K562 (cell line): ENCODE results near the gene ABHD16A. TPM values are rescaled to one million over a fixed set of nuclear protein-coding genes. Genes with fewer than 3 reads are reported as not detected.
A peak's percentile ranks its signal among the peaks of the same experiment; 100 is the strongest.

Experiments used
- ARID4B ChIP-seq: sonication (generic); formaldehyde crosslinking; IDR thresholded peaks from 2 replicates; pipeline ENCODE4 v1.8.0; 2022; ENCODE audit warnings: mild to moderate bottlenecking, missing genetic modification reagents
- BRD4 ChIP-seq: fragments of 200-600 bp; sonication (generic); IDR thresholded peaks from 2 replicates; pipeline ENCODE4 v1.6.1; 2017; ENCODE audit warnings: inconsistent platforms
- CBX1 ChIP-seq: sonication (generic); IDR thresholded peaks from 2 replicates; pipeline ENCODE4 v1.6.1; 2016; ENCODE audit warnings: antibody characterized with exemption, low read depth, mild to moderate bottlenecking
- CHD1 ChIP-seq: fragments of 200-600 bp; sonication (generic); IDR thresholded peaks from one replicate; pipeline ENCODE4 v1.6.1; 2012; ENCODE audit warnings: mild to moderate bottlenecking, moderate library complexity, low read length, inconsistent platforms
- COPS2 ChIP-seq: fragments of 450-650 bp; conservative IDR thresholded peaks from 2 replicates; pipeline ENCODE4 v1.6.1; 2016; ENCODE audit warnings: mild to moderate bottlenecking, moderate library complexity
- ESRRA ChIP-seq: fragments of 450-650 bp; IDR thresholded peaks from 2 replicates; pipeline ENCODE4 v1.6.1; 2014; ENCODE audit warnings: low read depth, mild to moderate bottlenecking, moderate library complexity, borderline replicate concordance
- HMG20B ChIP-seq: fragments of 250-450 bp; sonication (Bioruptor Pico); IDR thresholded peaks from 2 replicates; pipeline ENCODE4 v1.5.0; 2021; ENCODE audit warnings: mild to moderate bottlenecking
- KDM1A ChIP-seq, 2 experiments: fragments of 450-650 bp; IDR thresholded peaks; 2 replicates each; pipeline ENCODE4 v1.6.1; 2016; ENCODE audit warnings: mild to moderate bottlenecking in 2 of 2
- MEF2A ChIP-seq: IDR thresholded peaks from 2 replicates; pipeline ENCODE4 v1.6.1; 2011; ENCODE audit warnings: low read depth, mild to moderate bottlenecking, low read length, moderate library complexity; ENCODE audit not compliant: control insufficient read depth
- NBN ChIP-seq: fragments of 450-650 bp; IDR thresholded peaks from 2 replicates; pipeline ENCODE4 v1.6.1; 2016; ENCODE audit warnings: low read depth, mild to moderate bottlenecking
- NR4A1 ChIP-seq, 2 experiments: fragments of 250-450 bp in 1 of 2; fragments of 450-650 bp in 1 of 2; sonication (Bioruptor Pico) in 1 of 2; IDR thresholded peaks; 2 replicates each; pipeline versions ENCODE4 v1.4.0 to v1.6.1; 2016 to 2020; ENCODE audit warnings: mild to moderate bottlenecking in 2 of 2, missing compliant biosample characterization in 1 of 2, missing genetic modification characterization in 1 of 2, moderate library complexity in 1 of 2
- PBX2 ChIP-seq, 2 experiments: IDR thresholded peaks in 1 of 2; conservative IDR thresholded peaks in 1 of 2; 2 replicates each; pipeline ENCODE4 v1.6.1; 2016; ENCODE audit warnings: low read depth in 2 of 2, mild to moderate bottlenecking in 1 of 2, missing compliant biosample characterization in 1 of 2, missing genetic modification characterization in 1 of 2, moderate library complexity in 1 of 2
- PTRF ChIP-seq: fragments of 450-650 bp; IDR thresholded peaks from 2 replicates; pipeline ENCODE4 v1.6.1; 2016; ENCODE audit warnings: mild to moderate bottlenecking, missing genetic modification characterization, missing compliant biosample characterization
- RUNX1 ChIP-seq: sonication (generic); IDR thresholded peaks from 2 replicates; pipeline ENCODE4 v1.6.1; 2016; ENCODE audit warnings: antibody characterized with exemption, low read depth
- SFPQ ChIP-seq: fragments of 200-400 bp; formaldehyde crosslinking; IDR thresholded peaks from 2 replicates; pipeline ENCODE4 v1.6.1; 2017; ENCODE audit warnings: mild to moderate bottlenecking, low read depth, low read length, moderate library complexity
- SMARCA4 ChIP-seq: fragments of 450-650 bp; IDR thresholded peaks from 2 replicates; pipeline ENCODE4 v1.6.1; 2016
- TGIF2 ChIP-seq: sonication (generic); formaldehyde crosslinking; IDR thresholded peaks from 2 replicates; pipeline ENCODE4 v1.8.1; 2022; ENCODE audit warnings: mild to moderate bottlenecking, missing genetic modification reagents, moderate library complexity
- ZBTB17 ChIP-seq: fragments of 450-650 bp; formaldehyde crosslinking; IDR thresholded peaks from 2 replicates; pipeline ENCODE4 v1.4.0; 2020; ENCODE audit warnings: mild to moderate bottlenecking
- ZFPM2 ChIP-seq: fragments of 250-450 bp; sonication (Bioruptor Pico); IDR thresholded peaks from 2 replicates; pipeline ENCODE4 v1.5.1; 2022; ENCODE audit warnings: mild to moderate bottlenecking
- ZNF324 ChIP-seq: fragments of 250-450 bp; sonication (Bioruptor Pico); IDR thresholded peaks from 2 replicates; pipeline ENCODE4 v1.4.0; 2020; ENCODE audit warnings: mild to moderate bottlenecking
- ZNF507 ChIP-seq: conservative IDR thresholded peaks from 2 replicates; pipeline ENCODE4 v1.6.1; 2017; ENCODE audit warnings: missing genetic modification characterization, missing compliant biosample characterization
- polyA plus RNA-seq, 8 experiments: library from polyadenylated mRNA; depleted of rRNA in 4 of 8; stranded (reverse) in 5 of 8; unstranded in 3 of 8; fragments of >200 nt; fragmentation: Nextera tagmentation in 2 of 8; fragmentation: Illumina TruSeq in 1 of 8; extraction: Ambion mirVana in 2 of 8; extraction: Trizol in 1 of 8; gene quantifications; 2 replicates each; pipeline versions ENCODE4 v1.2.1 to v1.2.3, GENCODE V29; 2011 to 2014; ENCODE audit warnings: inconsistent platforms in 1 of 8, missing spikeins in 1 of 8
- total RNA-seq, 7 experiments: library from RNA; depleted of rRNA in 6 of 7; stranded (reverse); fragments of >200 nt in 6 of 7; fragmentation: Illumina TruSeq in 2 of 7; extraction: Trizol in 2 of 7; gene quantifications; 2 replicates each; pipeline versions ENCODE4 v1.2.1 to v1.2.3, GENCODE V29; 2011 to 2021; ENCODE audit warnings: low replicate concordance in 1 of 7

Gene ABHD16A
- total and polyA plus RNA-seq, 9 of the 15 experiments (the other 6 are each of a cell fraction or from before 2014, with no cell fraction given) = 25.8 to 120 (median 81.6) TPM

DNA sequence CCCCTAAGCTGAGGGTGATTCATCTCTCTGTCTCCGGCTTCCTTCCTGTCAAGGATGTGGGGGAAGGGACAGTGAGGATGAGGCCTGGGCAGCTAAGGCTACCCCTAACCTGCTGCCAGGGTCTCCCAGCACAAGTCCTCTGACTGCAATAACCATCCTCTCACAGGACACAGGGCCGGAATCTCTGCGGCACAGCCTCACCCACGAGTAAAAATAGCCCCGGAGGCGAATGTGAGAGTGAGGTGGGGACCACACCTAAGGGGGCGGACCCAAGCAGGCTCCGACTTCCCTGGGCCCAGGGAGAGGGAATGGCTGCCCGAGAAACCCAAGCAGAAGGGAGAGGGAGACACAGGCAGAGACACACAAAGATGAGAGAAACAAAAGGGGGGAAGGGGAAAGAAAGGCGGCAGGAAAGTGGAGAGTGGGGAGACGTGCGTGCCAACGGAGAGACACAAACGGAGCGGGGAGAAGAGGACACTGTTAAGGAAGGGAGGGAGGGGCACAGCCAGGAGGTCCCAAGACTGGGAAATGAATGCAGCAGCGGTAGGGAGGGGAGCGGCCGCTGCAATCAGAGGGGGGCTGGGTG, 31.8 kb upstream of the ABHD16A start (continued):
- no peak for TF ChIP-seq NR4A1 (CRISPR knock-in tag; IDR thresholded peaks at IDR 0.05)
- TF ChIP-seq NR4A1 (tag; IDR thresholded peaks at IDR 0.05) = no peak
- peak; percentile 93; the same call in 1 of the 2 replicates for TF ChIP-seq BRD4
- no peak for TF ChIP-seq ZFPM2 (CRISPR knock-in tag)
- TF ChIP-seq ZNF324 (CRISPR knock-in tag) = no peak
- TF ChIP-seq NBN = no peak
- TF ChIP-seq SFPQ = no peak
- TF ChIP-seq ARID4B (CRISPR knock-in tag) = peak; percentile 87
- TF ChIP-seq CBX1 = no peak
- TF ChIP-seq COPS2 = no peak
- TF ChIP-seq MEF2A = no peak
- TF ChIP-seq PTRF = no peak
- TF ChIP-seq RUNX1 = no peak
- TF ChIP-seq TGIF2 (CRISPR knock-in tag) = no peak
- 0 out of 2 replicates have a peak, but pooled peaks have one; percentile 32 for TF ChIP-seq ZBTB17 (CRISPR knock-in tag)
- no peak for TF ChIP-seq PBX2 (CRISPR knock-in tag; IDR thresholded peaks at IDR 0.05; ENCODE audit: low read depth)
- peak; percentile 94 for TF ChIP-seq PBX2 (tag; conservative IDR thresholded peaks at IDR 0.05; ENCODE audit: low read depth)
- TF ChIP-seq CHD1 = peak; percentile 93
- no peak for TF ChIP-seq KDM1A (IDR thresholded peaks at IDR 0.05)
- no peak for TF ChIP-seq HMG20B (CRISPR knock-in tag)
- TF ChIP-seq ZNF507 (tag) = no peak
- TF ChIP-seq SMARCA4 = no peak
- no peak for TF ChIP-seq ESRRA
